Measurements from ENCODE around the gene RPS2. TPM values are rescaled to one million over a fixed set of nuclear protein-coding genes. Genes with fewer than 3 reads are reported as not detected.
"Not testable (repeated sequence)": the region's sequence is repeated elsewhere in the genome, so short reads cannot be mapped to it uniquely, and the experiment has no call there.

Gene RPS2
- total and polyA plus RNA-seq, 4 donors: 1,132 to 2,049 (median 1,429) TPM

DNA sequence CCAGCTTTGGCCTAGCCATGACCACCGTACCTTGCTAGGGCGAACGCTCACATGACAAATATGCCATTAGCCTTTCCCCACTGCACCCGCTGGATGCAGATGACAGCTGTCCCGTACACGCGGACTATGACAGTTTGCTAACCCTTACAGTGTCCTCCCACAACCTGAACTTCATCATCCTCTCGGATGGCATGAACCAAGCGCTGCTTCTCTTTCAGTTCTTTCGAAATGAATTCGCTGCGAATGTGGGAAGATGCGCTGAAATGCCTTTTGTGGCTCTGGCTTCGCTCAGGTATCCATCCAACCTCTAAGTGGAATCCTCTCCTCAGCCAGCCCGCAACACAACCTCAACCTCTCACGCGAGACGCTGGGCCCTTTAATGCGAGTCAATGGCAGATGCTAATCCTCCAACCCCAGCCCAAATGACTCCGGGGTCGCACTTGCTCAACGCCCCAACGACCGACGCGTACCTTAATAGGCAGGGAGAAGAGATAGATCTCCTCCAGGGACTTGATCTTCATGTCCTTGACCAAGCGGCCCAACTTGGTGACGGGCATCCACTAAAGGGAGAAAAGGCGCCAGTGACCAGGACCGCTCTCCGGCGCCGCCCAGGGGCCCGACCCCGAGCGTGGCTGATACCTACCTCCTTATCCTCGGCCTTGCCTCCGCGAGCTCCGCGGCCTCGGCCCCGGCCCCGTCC, 670 bp downstream of the RPS2 start:
- DNase-seq (no peak), ATAC-seq (ENCODE audit: low FRiP score) (peak; percentile 42)
- Histone ChIP-seq H3K4me1 (ENCODE audit: control insufficient read depth in 1 of 2, insufficient read depth in 2 of 2, low read length in 2 of 2) (no peaks in the 10 kb centered on the region), H3K4me3 (ENCODE audit: low read length in 2 of 2) (peak overlapping the region in 1 of 2 donors; percentile 33), H3K27ac (ENCODE audit: low read depth in 1 of 2, low read length in 2 of 2) (peak overlapping the region; percentile 61 to 78), H3K36me3 (ENCODE audit: control insufficient read depth in 1 of 2, insufficient read depth in 2 of 2, low read length in 1 of 2) (peaks cover 0 to 4% of the 10 kb centered on the region in 2 donors), H3K9me3 (ENCODE audit: control insufficient read depth, low read length) (no peaks in the 10 kb centered on the region), H3K27me3 (ENCODE audit: control insufficient read depth in 1 of 2, insufficient read depth in 2 of 2, low read length in 1 of 2) (peaks cover 0 to 2% of the 10 kb centered on the region in 2 donors)
- 20 to 22% methylated on average over 42 to 44 of the region's 44 CpGs for WGBS, 2 donors
- intact Hi-C loops (cut with DNase I): no loop called here

DNA sequence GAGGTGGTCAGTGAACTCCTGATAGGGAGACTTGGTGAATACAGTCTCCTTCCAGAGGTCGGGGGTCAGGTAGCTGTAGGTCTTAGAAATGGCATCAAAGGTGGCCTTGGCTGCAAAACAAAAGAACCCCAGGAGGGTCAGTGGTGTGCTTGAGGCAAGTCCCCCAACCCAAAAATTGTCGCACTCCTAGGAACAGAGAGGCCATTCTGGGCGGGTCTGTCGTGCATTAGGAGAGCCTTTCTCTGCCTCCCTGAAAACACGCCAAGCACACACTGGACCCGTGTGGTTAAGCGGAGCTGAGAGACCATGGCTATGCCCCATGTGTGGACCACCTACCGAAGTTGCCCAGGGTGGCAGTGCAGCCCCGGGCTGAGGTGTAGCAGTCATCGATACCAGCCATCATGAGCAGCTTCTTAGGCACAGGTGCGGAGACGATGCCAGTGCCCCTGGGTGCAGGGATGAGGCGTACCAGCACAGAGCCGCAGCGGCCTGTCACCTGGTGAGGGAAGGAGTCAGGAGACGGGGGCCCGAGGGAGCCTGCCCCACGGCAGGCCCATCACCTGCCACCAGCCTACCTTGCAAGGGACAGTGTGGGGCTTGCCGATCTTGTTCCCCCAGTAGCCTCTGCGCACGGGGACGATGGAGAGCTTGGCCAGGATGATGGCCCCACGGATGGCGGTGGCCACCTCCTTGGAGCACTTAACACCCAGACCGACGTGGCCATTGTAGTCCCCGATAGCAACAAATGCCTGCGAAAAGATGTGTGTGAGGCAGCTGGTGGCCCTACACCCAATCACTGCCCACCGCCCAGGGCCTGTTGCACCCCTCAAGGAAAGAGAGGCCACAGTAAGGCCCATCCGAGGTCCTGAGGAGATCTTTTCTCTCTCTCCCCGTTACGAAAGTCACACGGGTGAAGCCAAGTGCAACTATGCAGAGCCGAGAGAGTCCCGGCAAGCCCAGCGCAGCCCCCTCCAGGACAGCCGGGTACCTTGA, 2.2 kb downstream of the RPS2 start:
- H3K27ac ChIP-seq (ENCODE audit: low read depth in 1 of 2, low read length in 2 of 2); intact Hi-C loops (cut with DNase I); H3K4me1 ChIP-seq (ENCODE audit: control insufficient read depth in 1 of 2, insufficient read depth in 2 of 2, low read length in 2 of 2); H3K9me3 ChIP-seq (ENCODE audit: control insufficient read depth, low read length); H3K36me3 ChIP-seq (ENCODE audit: control insufficient read depth in 1 of 2, insufficient read depth in 2 of 2, low read length in 1 of 2); H3K27me3 ChIP-seq (ENCODE audit: control insufficient read depth in 1 of 2, insufficient read depth in 2 of 2, low read length in 1 of 2); H3K4me3 ChIP-seq (ENCODE audit: low read length in 2 of 2); ATAC-seq (ENCODE audit: low FRiP score); DNase-seq: not testable (repeated sequence)
- WGBS, 2 donors: 89 to 92% methylated on average over 29 to 37 of the region's 37 CpGs

DNA sequence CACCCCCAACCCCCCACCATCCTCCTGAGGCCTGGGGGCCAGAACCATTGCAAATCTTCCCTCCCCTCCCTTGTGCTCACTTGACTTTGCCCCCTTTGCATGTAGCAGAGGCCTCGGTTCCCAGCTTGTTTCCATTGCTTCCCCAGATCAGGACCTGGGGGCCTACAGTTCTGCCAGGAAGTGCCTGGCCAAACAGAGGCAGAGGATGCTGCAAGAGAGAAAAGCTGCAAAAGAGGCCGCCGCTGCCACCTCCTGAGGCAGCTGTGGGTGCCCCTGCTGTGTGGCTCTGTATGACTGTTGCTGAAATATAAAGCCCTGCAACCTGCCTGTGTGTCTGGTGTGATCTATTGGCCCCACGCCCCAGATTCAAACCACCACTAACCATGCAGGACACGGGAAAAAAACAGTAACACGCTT, 3.0 kb downstream of the RPS2 start:
- H3K4me3 ChIP-seq (ENCODE audit: low read length in 2 of 2): no peak overlapping the region
- no peak for DNase-seq

DNA sequence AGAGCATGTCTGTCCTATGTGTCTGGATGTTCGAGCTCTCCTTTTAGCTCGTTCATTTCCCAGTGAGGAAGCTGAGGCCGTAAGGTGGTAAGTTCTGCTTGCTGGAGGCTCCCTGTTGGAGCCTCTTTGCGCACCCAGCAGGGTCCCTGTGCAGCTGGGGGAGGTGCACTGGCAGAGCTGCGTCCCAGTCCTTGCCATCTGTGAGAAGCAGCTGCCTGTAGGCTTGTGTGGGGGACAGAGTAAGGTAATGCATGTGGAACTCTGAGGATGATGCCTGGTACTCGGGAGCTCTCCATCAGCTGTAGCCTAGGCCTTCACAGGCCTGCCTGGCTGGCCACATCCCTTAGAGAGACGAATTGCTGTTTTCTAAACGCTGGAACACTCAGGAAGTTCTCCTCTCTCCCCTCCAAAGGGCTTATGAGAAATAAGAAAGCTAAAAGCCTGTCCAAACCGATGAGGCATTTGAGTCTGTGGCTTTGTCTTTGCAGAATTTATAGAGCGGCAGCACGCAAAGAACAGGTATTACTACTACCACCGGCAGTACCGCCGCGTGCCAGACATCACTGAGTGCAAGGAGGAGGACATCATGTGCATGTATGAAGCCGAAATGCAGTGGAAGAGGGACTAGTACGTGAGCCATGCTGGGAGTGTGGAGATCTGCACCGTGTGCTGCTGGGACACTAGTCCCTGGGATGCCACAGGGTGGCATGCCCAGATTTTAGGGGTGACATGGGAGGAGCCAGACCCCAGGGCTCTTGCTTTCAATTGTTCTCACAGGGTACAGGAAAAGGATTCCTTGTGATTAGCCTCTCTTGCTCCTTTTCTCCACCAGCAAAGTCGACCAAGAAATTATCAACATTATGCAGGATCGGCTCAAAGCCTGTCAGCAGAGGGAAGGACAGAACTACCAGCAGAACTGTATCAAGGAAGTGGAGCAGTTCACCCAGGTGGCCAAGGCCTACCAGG, 3.7 kb downstream of the RPS2 start:
- Histone ChIP-seq H3K4me3 (ENCODE audit: low read length in 2 of 2) (no peak overlapping the region), H3K9me3 (ENCODE audit: control insufficient read depth, low read length) (no peaks in the 10 kb centered on the region), H3K27ac (ENCODE audit: low read depth in 1 of 2, low read length in 2 of 2) (no peak overlapping the region), H3K27me3 (ENCODE audit: control insufficient read depth in 1 of 2, insufficient read depth in 2 of 2, low read length in 1 of 2) (peaks cover 0 to 2% of the 10 kb centered on the region in 2 donors), H3K36me3 (ENCODE audit: control insufficient read depth in 1 of 2, insufficient read depth in 2 of 2, low read length in 1 of 2) (peaks cover 0 to 4% of the 10 kb centered on the region in 2 donors), H3K4me1 (ENCODE audit: control insufficient read depth in 1 of 2, insufficient read depth in 2 of 2, low read length in 2 of 2) (no peaks in the 10 kb centered on the region)
- ATAC-seq (ENCODE audit: low FRiP score): no peak
- intact Hi-C loops (cut with DNase I): no loop called here
- WGBS, 2 donors: 61% methylated on average over 20 of the region's 20 CpGs
- no peak for DNase-seq

More for the DNA sequence above, 3.0 kb downstream of the RPS2 start:
- intact Hi-C loops (cut with DNase I): no loop called here
- H3K27ac ChIP-seq (ENCODE audit: low read depth in 1 of 2, low read length in 2 of 2): no peak overlapping the region
- WGBS, 2 donors: 60 to 66% methylated on average over 6 of the region's 6 CpGs
- H3K27me3 ChIP-seq (ENCODE audit: control insufficient read depth in 1 of 2, insufficient read depth in 2 of 2, low read length in 1 of 2): peaks cover 0 to 2% of the 10 kb centered on the region in 2 donors
- H3K36me3 ChIP-seq (ENCODE audit: control insufficient read depth in 1 of 2, insufficient read depth in 2 of 2, low read length in 1 of 2): peaks cover 0 to 4% of the 10 kb centered on the region in 2 donors
- no peaks in the 10 kb centered on the region for H3K4me1 ChIP-seq (ENCODE audit: control insufficient read depth in 1 of 2, insufficient read depth in 2 of 2, low read length in 2 of 2)
- no peaks in the 10 kb centered on the region for H3K9me3 ChIP-seq (ENCODE audit: control insufficient read depth, low read length)
- ATAC-seq (ENCODE audit: low FRiP score): no peak

DNA sequence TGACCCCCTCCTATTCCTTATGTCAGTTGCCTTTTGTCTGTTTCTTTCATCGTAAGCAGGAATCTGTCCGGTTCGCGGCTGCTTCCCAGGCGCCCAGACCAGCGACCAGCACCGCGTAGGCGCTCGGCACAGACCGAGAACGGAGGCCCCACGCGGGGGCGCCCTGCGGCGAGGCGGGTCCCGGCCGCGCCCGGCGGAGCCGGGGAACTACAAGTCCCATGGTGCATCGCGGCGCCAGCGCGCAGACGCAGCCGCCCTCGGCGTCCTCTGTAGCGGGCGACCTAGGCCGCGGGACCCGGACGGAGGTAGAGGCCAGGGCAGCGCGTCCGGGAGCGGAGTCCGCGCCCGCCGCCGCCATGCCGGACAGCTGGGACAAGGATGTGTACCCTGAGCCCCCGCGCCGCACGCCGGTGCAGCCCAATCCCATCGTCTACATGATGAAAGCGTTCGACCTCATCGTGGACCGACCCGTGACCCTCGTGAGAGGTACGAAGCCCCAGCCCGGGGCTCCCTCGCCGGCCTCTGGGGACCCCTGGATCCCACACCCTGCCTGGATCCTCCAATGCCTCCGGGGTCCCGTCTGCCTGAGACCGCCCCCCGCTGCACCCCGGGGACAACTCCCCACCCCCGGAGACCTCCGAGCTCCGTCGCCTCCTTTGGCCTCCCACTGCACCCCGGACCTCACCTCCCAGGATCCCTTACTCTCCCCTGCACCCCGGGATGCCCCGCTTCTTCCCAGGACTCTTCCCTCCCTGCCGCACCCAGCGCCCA, 5.2 kb downstream of the RPS2 start, which contains the start of gene NDUFB10:
Gene NDUFB10, plus strand, starts transcription at position 270 of the 771 bp plus-strand sequence. Its CDS starts 87 bp downstream, at position 357.
- ATAC-seq (ENCODE audit: low FRiP score) (peak; percentile 94), DNase-seq (peak; percentile 96 to 99)
- H3K4me3 ChIP-seq (ENCODE audit: low read length in 2 of 2): peak within 1 kb of the TSS; percentile 72 to 73
- 0 to 1% methylated on average over 73 to 79 of the region's 79 CpGs for WGBS, 2 donors
- H3K27me3 ChIP-seq (ENCODE audit: control insufficient read depth in 1 of 2, insufficient read depth in 2 of 2, low read length in 1 of 2): no peaks in the 10 kb centered on the region
- intact Hi-C loops (cut with DNase I): no loop called here
- no peaks in the 10 kb centered on the region for H3K4me1 ChIP-seq (ENCODE audit: control insufficient read depth in 1 of 2, insufficient read depth in 2 of 2, low read length in 2 of 2)
- no peaks in the 10 kb centered on the region for H3K9me3 ChIP-seq (ENCODE audit: control insufficient read depth, low read length)
- peak within 1 kb of the TSS in 1 of 2 donors; percentile 49 for H3K27ac ChIP-seq (ENCODE audit: low read depth in 1 of 2, low read length in 2 of 2)
- peaks cover 0 to 4% of the 10 kb centered on the region in 2 donors for H3K36me3 ChIP-seq (ENCODE audit: control insufficient read depth in 1 of 2, insufficient read depth in 2 of 2, low read length in 1 of 2)

DNA sequence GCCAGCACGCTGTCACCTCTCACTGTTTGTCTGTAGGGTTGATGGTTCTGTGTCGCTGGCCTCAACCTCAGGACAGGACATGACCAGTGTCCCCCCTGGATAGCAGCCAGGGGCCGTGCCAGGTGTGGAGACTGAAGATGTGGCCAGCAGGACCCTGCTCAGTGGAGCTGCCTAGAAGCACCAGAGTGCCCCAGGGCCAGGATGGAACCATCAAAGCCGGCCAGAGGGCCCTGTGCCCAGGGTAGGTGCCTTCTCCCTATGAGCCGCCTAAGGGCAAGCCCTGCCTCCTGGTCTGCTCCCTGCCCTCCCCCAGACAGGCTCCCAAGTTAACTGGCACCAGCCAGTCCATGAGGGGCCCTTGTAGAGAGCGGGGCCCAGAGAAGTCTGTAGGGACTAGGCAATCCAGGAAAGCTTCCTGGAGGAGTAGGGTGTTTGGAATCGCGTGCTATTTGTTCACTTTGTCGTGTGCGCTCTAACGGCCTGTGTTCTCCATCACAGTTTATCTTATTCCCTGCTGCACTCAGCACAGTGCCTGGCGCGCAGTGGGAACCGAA, 5.8 kb downstream of the RPS2 start:
- H3K27me3 ChIP-seq (ENCODE audit: control insufficient read depth in 1 of 2, insufficient read depth in 2 of 2, low read length in 1 of 2): no peaks in the 10 kb centered on the region
- no peaks in the 10 kb centered on the region for H3K4me1 ChIP-seq (ENCODE audit: control insufficient read depth in 1 of 2, insufficient read depth in 2 of 2, low read length in 2 of 2)
- H3K9me3 ChIP-seq (ENCODE audit: control insufficient read depth, low read length): no peaks in the 10 kb centered on the region
- DNase-seq (peak in 1 of 2 donors; percentile 70), ATAC-seq (ENCODE audit: low FRiP score) (peak; percentile 17)
- H3K4me3 ChIP-seq (ENCODE audit: low read length in 2 of 2): no peak overlapping the region
- intact Hi-C loops (cut with DNase I): no loop called here
- peak overlapping the region in 1 of 2 donors; percentile 49 for H3K27ac ChIP-seq (ENCODE audit: low read depth in 1 of 2, low read length in 2 of 2)
- WGBS, 2 donors: 32 to 36% methylated on average over 14 of the region's 14 CpGs
- H3K36me3 ChIP-seq (ENCODE audit: control insufficient read depth in 1 of 2, insufficient read depth in 2 of 2, low read length in 1 of 2): peaks cover 0 to 4% of the 10 kb centered on the region in 2 donors

DNA sequence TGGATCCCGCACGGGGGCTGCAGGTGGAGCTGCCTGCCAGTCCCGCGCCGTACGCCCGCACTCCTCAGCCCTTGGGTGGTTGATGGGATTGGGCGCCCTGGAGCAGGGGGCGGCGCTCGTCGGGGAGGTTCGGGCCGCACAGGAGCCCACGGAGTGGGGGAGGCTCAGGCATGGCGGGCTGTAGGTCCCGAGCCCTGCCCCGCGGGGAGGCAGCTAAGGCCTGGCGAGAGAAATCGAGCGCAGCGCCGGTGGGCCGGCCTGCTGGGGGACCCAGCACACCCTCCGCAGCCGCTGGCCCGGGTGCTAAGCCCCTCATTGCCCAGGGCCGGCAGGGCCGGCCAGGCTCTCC, 6.5 kb downstream of the RPS2 start:
- peak in 1 of 2 donors; percentile 73 for DNase-seq
- H3K9me3 ChIP-seq (ENCODE audit: control insufficient read depth, low read length); H3K4me1 ChIP-seq (ENCODE audit: control insufficient read depth in 1 of 2, insufficient read depth in 2 of 2, low read length in 2 of 2); H3K27me3 ChIP-seq (ENCODE audit: control insufficient read depth in 1 of 2, insufficient read depth in 2 of 2, low read length in 1 of 2); H3K4me3 ChIP-seq (ENCODE audit: low read length in 2 of 2); intact Hi-C loops (cut with DNase I); H3K27ac ChIP-seq (ENCODE audit: low read depth in 1 of 2, low read length in 2 of 2); H3K36me3 ChIP-seq (ENCODE audit: control insufficient read depth in 1 of 2, insufficient read depth in 2 of 2, low read length in 1 of 2); ATAC-seq (ENCODE audit: low FRiP score): not testable (repeated sequence)
- WGBS, 2 donors: 64 to 71% methylated on average over 25 to 30 of the region's 30 CpGs

Measured in aorta (tissue), 5 donors.